Hepatocyte (in vitro differentiated cells): ENCODE measurements around the gene HMGCS2. TPM values are rescaled to one million over a fixed set of nuclear protein-coding genes. Genes with fewer than 3 reads are reported as not detected.

Experiments used
- DNase-seq: peaks from one replicate; pipeline ENCODE4 v3.0.0-alpha.2; 2016; ENCODE audit warnings: low spot score
- H2AFZ ChIP-seq: fragments of 200-600 bp; sonication (generic); 2 replicates; pipeline ENCODE4 v1.6.0; 2016; ENCODE audit warnings: antibody characterized with exemption, mild to moderate bottlenecking
- H3K27ac ChIP-seq: fragments of 200-600 bp; sonication (generic); 2 replicates; pipeline ENCODE4 v1.5.1; 2016; ENCODE audit warnings: mild to moderate bottlenecking
- H3K27me3 ChIP-seq: fragments of 200-600 bp; sonication (generic); 2 replicates; pipeline ENCODE4 v1.6.1; 2016
- H3K36me3 ChIP-seq: fragments of 200-600 bp; sonication (generic); replicated peaks from 2 replicates; pipeline ENCODE4 v1.5.1; 2016; ENCODE audit warnings: low read depth; ENCODE audit not compliant: insufficient read depth
- H3K4me1 ChIP-seq: fragments of 200-600 bp; sonication (generic); 2 replicates; pipeline ENCODE4 v1.5.1; 2016; ENCODE audit warnings: mild to moderate bottlenecking, moderate library complexity; ENCODE audit not compliant: insufficient read depth
- H3K4me2 ChIP-seq: fragments of 200-600 bp; sonication (generic); 2 replicates; pipeline ENCODE4 v1.6.0; 2016
- H3K4me3 ChIP-seq: fragments of 200-600 bp; sonication (generic); 2 replicates; pipeline ENCODE4 v1.5.1; 2016; ENCODE audit warnings: mild to moderate bottlenecking
- H3K79me2 ChIP-seq: fragments of 200-600 bp; sonication (generic); 2 replicates; pipeline ENCODE4 v1.6.0; 2017; ENCODE audit warnings: mild to moderate bottlenecking
- H3K9me2 ChIP-seq: fragments of 200-600 bp; sonication (generic); replicated peaks from 2 replicates; pipeline ENCODE4 v1.6.0; 2017; ENCODE audit warnings: mild to moderate bottlenecking; ENCODE audit not compliant: insufficient read depth
- H3K9me3 ChIP-seq: fragments of 200-600 bp; sonication (generic); 2 replicates; pipeline ENCODE4 v1.5.1; 2016; ENCODE audit warnings: low read depth, mild to moderate bottlenecking
- H4K20me1 ChIP-seq: fragments of 200-600 bp; sonication (generic); 2 replicates; pipeline ENCODE4 v1.6.0; 2016; ENCODE audit warnings: mild to moderate bottlenecking; ENCODE audit not compliant: insufficient read depth, poor library complexity, severe bottlenecking
- CTCF ChIP-seq: fragments of 200-600 bp; sonication (generic); IDR thresholded peaks from 2 replicates; pipeline ENCODE4 v1.5.1; 2016; ENCODE audit warnings: antibody characterized with exemption, mild to moderate bottlenecking; ENCODE audit not compliant: poor library complexity
- EZH2 ChIP-seq: fragments of 200-600 bp; sonication (generic); IDR thresholded peaks from 2 replicates; pipeline ENCODE4 v1.6.1; 2016; ENCODE audit warnings: antibody characterized with exemption, mild to moderate bottlenecking, borderline replicate concordance
- EZH2phosphoT487 ChIP-seq: fragments of 200-600 bp; sonication (generic); IDR thresholded peaks from one replicate; pipeline ENCODE4 v1.6.1; 2018; ENCODE audit warnings: antibody characterized with exemption, mild to moderate bottlenecking, low read depth, moderate library complexity; ENCODE audit not compliant: unreplicated experiment, severe bottlenecking
- WGBS: methylation state at CpG from one replicate; pipeline ENCODE4 v1.1.6; 2016; ENCODE audit warnings: low lambda C conversion rate; ENCODE audit errors: missing lambda C conversion rate; 5-methylcytosine and 5-hydroxymethylcytosine counted together
- polyA plus RNA-seq: library from polyadenylated mRNA; unstranded; fragments of >200 nt; fragmentation: Nextera tagmentation; extraction: Ambion mirVana; gene quantifications from 2 replicates; pipeline ENCODE4 v1.2.1, GENCODE V29; 2016
- total RNA-seq: library from RNA; depleted of rRNA; stranded (reverse); fragments of >200 nt; gene quantifications from 2 replicates; pipeline ENCODE4 v1.2.3, GENCODE V29; 2014

The HMGCS2 gene
- total and polyA plus RNA-seq, 2 experiments from 2014 or later: 167 to 188 TPM

GRCh38 chr1:119736649-119737039 lies 32.1 kb downstream of the HMGCS2 start:
- Histone ChIP-seq H3K79me2 (no peaks in the 10 kb centered on the region), H3K4me2 (no peak overlapping the region), H3K27me3 (no peaks in the 10 kb centered on the region), H3K9me2 (no peaks in the 10 kb centered on the region), H4K20me1 (no peaks in the 10 kb centered on the region), H3K36me3 (no peaks in the 10 kb centered on the region), H3K4me1 (peaks cover 6% of the 10 kb centered on the region), H3K27ac (peak overlapping the region; percentile 33), H3K4me3 (no peak overlapping the region), H3K9me3 (no peaks in the 10 kb centered on the region), H2AFZ (no peak overlapping the region)
- DNase-seq: no peak
- WGBS: 97% methylated on average over 2 of the region's 2 CpGs
- no peak for TF ChIP-seq EZH2
- TF ChIP-seq EZH2phosphoT487: no peak
- TF ChIP-seq CTCF: no peak

- Histone ChIP-seq H4K20me1 (no peaks in the 10 kb centered on the region), H3K9me3 (no peaks in the 10 kb centered on the region), H2AFZ (no peak overlapping the region), H3K4me2 (no peak overlapping the region), H3K27me3 (no peaks in the 10 kb centered on the region), H3K79me2 (peaks cover 7% of the 10 kb centered on the region), H3K9me2 (no peaks in the 10 kb centered on the region), H3K27ac (no peak overlapping the region), H3K4me1 (peaks cover 6% of the 10 kb centered on the region), H3K36me3 (no peaks in the 10 kb centered on the region), H3K4me3 (no peak overlapping the region)
- no peak for DNase-seq
- WGBS: 93% methylated on average over 14 of the region's 14 CpGs
- TF ChIP-seq EZH2phosphoT487: no peak
- TF ChIP-seq CTCF: no peak
- no peak for TF ChIP-seq EZH2
Observed at GRCh38 chr1:119735217-119735616, 33.5 kb downstream of the HMGCS2 start.

GRCh38 chr1:119733754-119734153 lies 35.0 kb downstream of the HMGCS2 start:
- Histone ChIP-seq H3K79me2 (peaks cover 7% of the 10 kb centered on the region), H3K4me2 (no peak overlapping the region), H3K4me3 (no peak overlapping the region), H3K27me3 (no peaks in the 10 kb centered on the region), H3K9me2 (no peaks in the 10 kb centered on the region), H4K20me1 (peaks cover under 1% of the 10 kb centered on the region), H3K36me3 (no peaks in the 10 kb centered on the region), H2AFZ (no peak overlapping the region), H3K9me3 (no peaks in the 10 kb centered on the region), H3K4me1 (peaks cover 6% of the 10 kb centered on the region), H3K27ac (no peak overlapping the region)
- DNase-seq: no peak
- TF ChIP-seq EZH2phosphoT487: no peak
- no peak for TF ChIP-seq EZH2
- no peak for TF ChIP-seq CTCF
- WGBS: 95% methylated on average over 3 of the region's 3 CpGs
